ENCODE results near the gene PTPN11. TPM values are rescaled to one million over a fixed set of nuclear protein-coding genes. Genes with fewer than 3 reads are reported as not detected.

The PTPN11 gene
- total RNA-seq, 1 experiment from 2014 or later = 121 TPM

DNA sequence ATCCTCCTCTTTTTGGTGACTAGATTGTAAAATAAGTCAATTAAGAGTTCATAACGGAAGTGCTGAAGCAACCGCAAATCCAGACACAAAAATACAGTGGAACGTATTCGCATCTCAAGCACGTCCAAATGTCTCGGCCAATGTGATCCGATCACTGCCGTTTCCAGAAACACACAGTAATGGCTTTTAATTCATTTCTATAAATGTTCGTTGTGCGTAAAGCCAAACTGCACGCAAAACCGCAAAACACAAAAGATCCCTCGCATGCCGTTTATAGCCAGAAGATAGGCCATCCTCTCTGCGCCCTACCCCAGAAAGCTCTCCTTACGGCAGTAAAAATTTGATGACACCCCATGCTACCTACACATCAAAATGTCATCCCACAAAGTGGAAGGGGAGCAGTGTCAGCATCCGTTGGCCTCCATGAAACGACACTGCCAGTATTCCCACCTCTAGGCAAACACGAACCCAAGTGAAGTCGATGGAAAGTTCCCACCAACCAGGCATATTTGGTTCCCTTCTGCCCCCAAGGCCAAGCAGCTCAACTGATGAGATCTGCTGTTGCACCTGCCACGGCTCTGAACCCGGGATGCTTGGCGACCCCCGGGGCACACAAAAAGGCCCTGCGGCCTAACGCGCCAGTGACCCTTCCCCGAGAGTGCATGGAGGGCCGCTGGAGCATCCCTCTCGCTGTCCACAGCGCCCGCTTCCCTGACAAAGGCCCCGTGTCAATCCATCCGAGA is 37.9 kb upstream of the PTPN11 start:
- Histone ChIP-seq H3K9me3 (ENCODE audit: low read length) (no peaks in the 10 kb centered on the region), H3K36me3 (ENCODE audit: low read depth, low read length) (no peaks in the 10 kb centered on the region), H2AFZ (ENCODE audit: low read length) (peak overlapping the region; percentile 99), H3K27ac (ENCODE audit: low read length) (no peak overlapping the region), H3K4me3 (ENCODE audit: low read length) (peak overlapping the region; percentile 90), H3K4me1 (ENCODE audit: insufficient read depth, low read length) (peaks cover 17% of the 10 kb centered on the region), H3K9ac (ENCODE audit: low read length) (peak overlapping the region; percentile 81), H3K4me2 (ENCODE audit: low read length) (peak overlapping the region; percentile 96), H3K79me2 (ENCODE audit: low read length) (peaks cover 61% of the 10 kb centered on the region), H3K9me2 (replicated peaks; ENCODE audit: low read length) (no peaks in the 10 kb centered on the region), H3K27me3 (ENCODE audit: low read length) (no peaks in the 10 kb centered on the region), H3F3A (ENCODE audit: low read length, unreplicated experiment) (no peaks in the 10 kb centered on the region), H4K20me1 (ENCODE audit: low read length) (no peaks in the 10 kb centered on the region)
- TF ChIP-seq EZH2 (IDR thresholded peaks at IDR 0.05; ENCODE audit: low read length, unreplicated experiment) (no peak), EZH2phosphoT487 (IDR thresholded peaks at IDR 0.05; ENCODE audit: borderline replicate concordance, low read length) (no peak), CTCF (conservative IDR thresholded peaks at IDR 0.05; ENCODE audit: low read depth, low read length) (no peak)
- ATAC-seq (peak; percentile 17), DNase-seq (peak; percentile 38)
- ChIA-PET CTCF (no interaction called here), POLR2A (ENCODE audit: unreplicated experiment) (no interaction called here)
- intact Hi-C loops (cut with micrococcal nuclease) = loop anchor here (10.0 kb wide), 1 partner anchor 366 kb away; the partner anchor contains the start of genes ERP29 and TMEM116
- BruUV-seq (replicated peaks) = no TSS peak

DNA sequence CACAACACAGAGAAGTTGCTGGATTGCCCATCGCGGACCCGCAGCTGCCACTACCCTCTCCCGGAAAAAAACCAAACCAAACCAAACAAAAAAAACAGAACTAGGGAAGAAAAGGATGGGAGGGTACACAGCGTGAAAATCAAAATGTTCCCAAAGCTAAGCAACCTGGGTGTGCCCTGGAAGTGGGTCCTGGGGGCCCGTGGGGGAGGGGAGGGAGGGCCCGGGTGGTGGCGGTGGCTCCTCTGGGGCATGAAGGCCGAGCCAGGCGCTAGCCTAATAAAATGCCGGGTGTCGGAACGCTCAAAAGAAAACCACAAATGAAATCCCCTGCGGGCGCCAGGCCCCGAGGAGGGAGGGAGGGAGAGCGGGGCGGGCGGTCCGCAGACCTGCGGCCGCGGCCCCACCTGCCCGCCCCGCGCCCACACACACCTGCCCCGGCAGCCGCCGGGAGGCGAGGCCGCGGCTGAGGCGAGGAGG is 37.3 kb upstream of the PTPN11 start:
- ATAC-seq (peak; percentile 31), DNase-seq (peak; percentile 56)
- H3K4me1 ChIP-seq (ENCODE audit: insufficient read depth, low read length) = peaks cover 17% of the 10 kb centered on the region
- H3K79me2 ChIP-seq (ENCODE audit: low read length) = peaks cover 55% of the 10 kb centered on the region
- TF ChIP-seq EZH2 (IDR thresholded peaks at IDR 0.05; ENCODE audit: low read length, unreplicated experiment) = no peak
- no peak for TF ChIP-seq CTCF (conservative IDR thresholded peaks at IDR 0.05; ENCODE audit: low read depth, low read length)
- no peak for TF ChIP-seq EZH2phosphoT487 (IDR thresholded peaks at IDR 0.05; ENCODE audit: borderline replicate concordance, low read length)
- intact Hi-C loops (cut with micrococcal nuclease) = loop anchor here (10.0 kb wide), 1 partner anchor 367 kb away; the partner anchor contains the start of genes ERP29 and TMEM116
- H3K9me3 ChIP-seq (ENCODE audit: low read length) = no peaks in the 10 kb centered on the region
- peak overlapping the region; percentile 99 for H2AFZ ChIP-seq (ENCODE audit: low read length)
- no peaks in the 10 kb centered on the region for H3K27me3 ChIP-seq (ENCODE audit: low read length)
- H3K27ac ChIP-seq (ENCODE audit: low read length) = peak overlapping the region; percentile 3; the same call in 1 of the 2 replicates
- ChIA-PET POLR2A (ENCODE audit: unreplicated experiment) (no interaction called here), CTCF (no interaction called here)
- peak overlapping the region; percentile 81 for H3K9ac ChIP-seq (ENCODE audit: low read length)
- H3K4me3 ChIP-seq (ENCODE audit: low read length) = peak overlapping the region; percentile 90
- no TSS peak for BruUV-seq (replicated peaks)
- no peaks in the 10 kb centered on the region for H3K36me3 ChIP-seq (ENCODE audit: low read depth, low read length)
- no peaks in the 10 kb centered on the region for H4K20me1 ChIP-seq (ENCODE audit: low read length)
- no peaks in the 10 kb centered on the region for H3K9me2 ChIP-seq (replicated peaks; ENCODE audit: low read length)
- H3F3A ChIP-seq (ENCODE audit: low read length, unreplicated experiment) = no peaks in the 10 kb centered on the region
- peak overlapping the region; percentile 96 for H3K4me2 ChIP-seq (ENCODE audit: low read length)

Data from PC-3 (cell line).